Neural progenitor cell (in vitro differentiated cells): ENCODE measurements around the gene CNTN5.

Experiments used
- CTCF ChIP-seq: fragments of 200-600 bp; sonication (generic); IDR thresholded peaks from 2 replicates; pipeline ENCODE4 v1.5.1; 2017; ENCODE audit warnings: antibody characterized with exemption, mild to moderate bottlenecking
- EZH2 ChIP-seq: fragments of 200-600 bp; sonication (generic); IDR thresholded peaks from 2 replicates; pipeline ENCODE4 v1.6.1; 2017; ENCODE audit warnings: antibody characterized with exemption, mild to moderate bottlenecking, moderate library complexity

DNA sequence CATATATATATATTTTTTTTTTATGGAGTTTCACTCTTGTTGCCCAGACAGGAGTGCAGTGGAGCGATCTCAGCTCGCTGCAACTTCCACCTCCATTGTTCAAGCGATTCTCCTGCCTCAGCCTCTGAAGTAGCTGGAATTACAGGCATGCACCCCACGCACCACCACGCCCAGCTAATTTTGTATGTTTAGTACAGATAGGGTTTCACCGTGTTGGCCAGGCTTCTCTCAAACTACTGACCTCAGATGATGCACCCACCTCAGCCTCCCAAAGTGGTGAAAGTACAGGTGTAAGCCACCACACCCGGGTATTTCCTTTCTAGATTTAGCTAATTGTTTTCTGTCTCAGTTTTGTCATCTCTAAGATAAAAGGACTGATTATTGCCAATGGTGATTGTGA lies 821.1 kb downstream of the CNTN5 start:
- TF ChIP-seq CTCF (no peak), EZH2 (no peak)
